Dermis microvascular lymphatic vessel endothelial cell (primary cell): Measurements from ENCODE around the gene DMAC2L. TPM values are rescaled to one million over a fixed set of nuclear protein-coding genes. Genes with fewer than 3 reads are reported as not detected.

Experiments
- DNase-seq, 2 donors: peaks; one replicate each; pipeline versions ENCODE4 v3.0.0 to v3.0.0-alpha.2; 2010; ENCODE audit warnings: low read depth in 2 of 2
- total RNA-seq: library from RNA; depleted of rRNA; stranded (reverse); fragments of >200 nt; gene quantifications from 2 replicates; pipeline ENCODE4 v1.2.1, GENCODE V29; 2014

Gene DMAC2L
- total RNA-seq, 1 donor from 2014 or later = 6.0 TPM

- DNase-seq = peak; percentile 86 to 96
These were observed 9.0 kb downstream of the DMAC2L start for GRCh38 chr14:50321009-50321660.

GRCh38 chr14:50331596-50331995, 19.5 kb downstream of the DMAC2L start:
- DNase-seq = no peak

GRCh38 chr14:50333014-50333509, 20.9 kb downstream of the DMAC2L start:
- peak; percentile 49 to 75 for DNase-seq

GRCh38 chr14:50334211-50334610, 22.1 kb downstream of the DMAC2L start:
- DNase-seq = no peak

GRCh38 chr14:50335389-50335788, 23.3 kb downstream of the DMAC2L start:
- DNase-seq = peak; percentile 88 to 92

- DNase-seq = peak; percentile 95 to 96
These were observed 24.1 kb downstream of the DMAC2L start for GRCh38 chr14:50335989-50336824.

- no peak for DNase-seq
These were observed 26.5 kb downstream of the DMAC2L start for GRCh38 chr14:50338587-50338986.

GRCh38 chr14:50339178-50339804, 27.2 kb downstream of the DMAC2L start:
- no peak for DNase-seq

- DNase-seq = no peak
These were observed 27.9 kb downstream of the DMAC2L start for GRCh38 chr14:50340045-50340444.

- no peak for DNase-seq
These were observed 28.8 kb downstream of the DMAC2L start for GRCh38 chr14:50340963-50341362.

GRCh38 chr14:50342221-50343078, 30.3 kb downstream of the DMAC2L start:
- peak; percentile 95 to 97 for DNase-seq

- DNase-seq = no peak
These were observed 31.3 kb downstream of the DMAC2L start for GRCh38 chr14:50343434-50343833.

GRCh38 chr14:50344116-50344775, 32.1 kb downstream of the DMAC2L start:
- peak in 1 of 2 donors; percentile 32 for DNase-seq

GRCh38 chr14:50344876-50345563, 32.9 kb downstream of the DMAC2L start:
- peak in 1 of 2 donors; percentile 36 for DNase-seq

GRCh38 chr14:50345846-50346422, 33.8 kb downstream of the DMAC2L start:
- peak; percentile 47 to 59 for DNase-seq

- peak in 1 of 2 donors; percentile 38 for DNase-seq
These were observed 35.4 kb downstream of the DMAC2L start for GRCh38 chr14:50347521-50347920.

- no peak for DNase-seq
These were observed 36.8 kb downstream of the DMAC2L start for GRCh38 chr14:50348933-50349332.

GRCh38 chr14:50350975-50351374, 38.9 kb downstream of the DMAC2L start:
- peak in 1 of 2 donors; percentile 61 for DNase-seq

- no peak for DNase-seq
These were observed 40.5 kb downstream of the DMAC2L start for GRCh38 chr14:50352584-50352983.

GRCh38 chr14:50353126-50353525, 41.0 kb downstream of the DMAC2L start:
- DNase-seq = no peak
